RWPE2 (cell line): Measurements from ENCODE around the gene WDSUB1.
A peak's percentile ranks its signal among the peaks of the same experiment; 100 is the strongest.

Experiments
- ATAC-seq: fragments of 200-7000 bp; cut with Tn5 transposase; 3 replicates; pipeline ENCODE4 v1.9.1; 2021; ENCODE audit warnings: low read depth
- DNase-seq: peaks from one replicate; pipeline ENCODE4 v3.0.0-alpha.2; 2020; ENCODE audit warnings: low spot score
- H3K27ac ChIP-seq: fragments of 450-650 bp; 2 replicates; pipeline ENCODE4 v1.5.1; 2017; ENCODE audit warnings: mild to moderate bottlenecking; ENCODE audit not compliant: poor library complexity, severe bottlenecking
- H3K27me3 ChIP-seq: fragments of 250-450 bp; sonication (Bioruptor Pico); 2 replicates; pipeline ENCODE4 v1.5.1; 2021; ENCODE audit warnings: mild to moderate bottlenecking, moderate library complexity; ENCODE audit not compliant: insufficient read depth, poor library complexity, severe bottlenecking
- H3K36me3 ChIP-seq: fragments of 250-450 bp; sonication (Bioruptor Pico); 2 replicates; pipeline ENCODE4 v1.5.1; 2020; ENCODE audit warnings: low read depth, mild to moderate bottlenecking, moderate library complexity
- H3K4me1 ChIP-seq: fragments of 250-450 bp; sonication (Bioruptor Pico); 2 replicates; pipeline ENCODE4 v1.5.1; 2021; ENCODE audit warnings: mild to moderate bottlenecking, moderate library complexity; ENCODE audit not compliant: insufficient read depth, poor library complexity, severe bottlenecking
- H3K4me3 ChIP-seq: fragments of 250-450 bp; sonication (Bioruptor Pico); 2 replicates; pipeline ENCODE4 v1.5.1; 2021; ENCODE audit warnings: mild to moderate bottlenecking, moderate library complexity; ENCODE audit not compliant: severe bottlenecking
- H3K9me3 ChIP-seq: fragments of 250-450 bp; sonication (Bioruptor Pico); 2 replicates; pipeline ENCODE4 v1.5.1; 2021; ENCODE audit warnings: mild to moderate bottlenecking, moderate library complexity; ENCODE audit not compliant: severe bottlenecking
- CTCF ChIP-seq: fragments of 450-650 bp; IDR thresholded peaks from one replicate; pipeline ENCODE4 v1.5.1; 2017; ENCODE audit warnings: mild to moderate bottlenecking, moderate library complexity; ENCODE audit not compliant: poor library complexity, severe bottlenecking

WDSUB1 gene

GRCh38 chr2:159226608-159227385 lies 59.7 kb downstream of the WDSUB1 start:
- no peak overlapping the region for H3K4me3 ChIP-seq
- peaks cover 6% of the 10 kb centered on the region for H3K4me1 ChIP-seq
- peak overlapping the region; percentile 40 for H3K27ac ChIP-seq
- TF ChIP-seq CTCF = no peak
- no peaks in the 10 kb centered on the region for H3K9me3 ChIP-seq
- no peak for DNase-seq
- ATAC-seq = no peak
- peaks cover 68% of the 10 kb centered on the region for H3K36me3 ChIP-seq
- no peaks in the 10 kb centered on the region for H3K27me3 ChIP-seq

GRCh38 chr2:159226059-159226461 lies 60.4 kb downstream of the WDSUB1 start:
- H3K4me1 ChIP-seq = peaks cover 6% of the 10 kb centered on the region
- H3K27me3 ChIP-seq = no peaks in the 10 kb centered on the region
- H3K36me3 ChIP-seq = peaks cover 60% of the 10 kb centered on the region
- no peaks in the 10 kb centered on the region for H3K9me3 ChIP-seq
- peak; percentile 75 for ATAC-seq
- DNase-seq = no peak
- H3K27ac ChIP-seq = peak overlapping the region; percentile 40
- no peak overlapping the region for H3K4me3 ChIP-seq
- TF ChIP-seq CTCF = no peak

- H3K4me3 ChIP-seq = no peak overlapping the region
- TF ChIP-seq CTCF = no peak
- peaks cover 59% of the 10 kb centered on the region for H3K36me3 ChIP-seq
- no peaks in the 10 kb centered on the region for H3K27me3 ChIP-seq
- H3K27ac ChIP-seq = peak overlapping the region; percentile 40
- DNase-seq (no peak), ATAC-seq (no peak)
- peaks cover 6% of the 10 kb centered on the region for H3K4me1 ChIP-seq
- no peaks in the 10 kb centered on the region for H3K9me3 ChIP-seq
Observed at GRCh38 chr2:159225025-159226016, 61.2 kb downstream of the WDSUB1 start.

GRCh38 chr2:159224061-159224813 lies 62.3 kb downstream of the WDSUB1 start:
- Histone ChIP-seq H3K9me3 (no peaks in the 10 kb centered on the region), H3K27ac (no peak overlapping the region), H3K4me1 (peaks cover 6% of the 10 kb centered on the region), H3K27me3 (no peaks in the 10 kb centered on the region), H3K36me3 (peaks cover 66% of the 10 kb centered on the region), H3K4me3 (no peak overlapping the region)
- ATAC-seq (no peak), DNase-seq (no peak)
- no peak for TF ChIP-seq CTCF
